H1 (cell line): Measurements from ENCODE around the gene KIF3B. TPM values are rescaled to one million over a fixed set of nuclear protein-coding genes. Genes with fewer than 3 reads are reported as not detected.

Experiments used
- E2F6 ChIP-seq: IDR thresholded peaks from 2 replicates; pipeline ENCODE4 v1.6.1; 2012; ENCODE audit warnings: inconsistent platforms
- polyA plus RNA-seq, 7 experiments: library from polyadenylated mRNA; depleted of rRNA in 3 of 7; stranded (reverse) in 5 of 7; unstranded in 2 of 7; fragments of >200 nt in 5 of 7; fragments of 200-250 nt in 2 of 7; gene quantifications; 1 replicate in 5 of 7; 2 replicates in 1 of 7; 4 replicates in 1 of 7; pipeline versions ENCODE4 v1.2.1 to v1.2.3, GENCODE V29; 2011 to 2013; ENCODE audit warnings: missing spikeins in 2 of 7, mixed read lengths in 2 of 7
- total RNA-seq: library from RNA; stranded (reverse); fragmentation: NEBNext Ultra II Directional; extraction: Animal tissue kit (Norgen Biotek cat#: 25700); gene quantifications from 2 replicates; pipeline ENCODE4 v1.2.1, GENCODE V29; 2021

The KIF3B gene
- total and polyA plus RNA-seq, 2 of the 8 experiments (the other 6 are each of a cell fraction or from before 2014, with no cell fraction given), result 10.1 to 22.4 TPM

GRCh38 chr20:32282461-32282860 lies 5.0 kb downstream of the KIF3B start (continued):
- no peak for TF ChIP-seq E2F6
